HL-60 (cell line): Measurements from ENCODE around the gene KLHDC4.

ENCODE experiments used
- CTCF ChIP-seq: IDR thresholded peaks from one replicate; pipeline ENCODE4 v1.5.1; 2011; ENCODE audit warnings: low read length, control low read depth, inconsistent platforms; ENCODE audit not compliant: insufficient read depth
- GABPA ChIP-seq: IDR thresholded peaks from 2 replicates; pipeline ENCODE4 v1.6.1; 2012; ENCODE audit warnings: low read depth
- POLR2AphosphoS5 ChIP-seq: IDR thresholded peaks from 2 replicates; pipeline ENCODE4 v1.6.1; 2012; ENCODE audit warnings: low read depth

GRCh38 chr16:87677830-87678229, 88.0 kb downstream of the KLHDC4 start:
- TF ChIP-seq CTCF = no peak
- TF ChIP-seq POLR2AphosphoS5 = no peak
- no peak for TF ChIP-seq GABPA
